Astrocyte (in vitro differentiated cells and primary cell): ENCODE data around the gene WWC2. TPM values are rescaled to one million over a fixed set of nuclear protein-coding genes. Genes with fewer than 3 reads are reported as not detected.

Experiments
- DNase-seq: peaks from one replicate; pipeline ENCODE4 v3.0.0-alpha.2; 2010; ENCODE audit warnings: low read depth
- FAIRE-seq: peaks from 2 replicates; lab custom pipeline; 2011; peaks lifted over from hg19 to GRCh38; lab: Jason Lieb, UNC
- H2AFZ ChIP-seq: 2 replicates; pipeline ENCODE4 v1.6.0; 2012; ENCODE audit warnings: low read depth, low read length, inconsistent platforms
- H3K27ac ChIP-seq: 2 replicates; pipeline ENCODE4 v1.5.1; 2011; ENCODE audit warnings: low read depth, low read length, inconsistent platforms
- H3K27me3 ChIP-seq: 2 replicates; pipeline ENCODE4 v1.6.0; 2011; ENCODE audit warnings: low read length, inconsistent platforms; ENCODE audit not compliant: insufficient read depth
- H3K36me3 ChIP-seq: 2 replicates; pipeline ENCODE4 v1.5.1; 2011; ENCODE audit warnings: low read length, inconsistent platforms; ENCODE audit not compliant: insufficient read depth
- H3K4me1 ChIP-seq: 2 replicates; pipeline ENCODE4 v1.5.1; 2011; ENCODE audit warnings: low read length, inconsistent platforms; ENCODE audit not compliant: insufficient read depth
- H3K4me2 ChIP-seq: 2 replicates; pipeline ENCODE4 v1.6.0; 2012; ENCODE audit warnings: low read length, inconsistent platforms
- H3K4me3 ChIP-seq: 2 replicates; pipeline ENCODE4 v1.5.1; 2011; ENCODE audit warnings: low read depth, mild to moderate bottlenecking, low read length, inconsistent platforms; ENCODE audit not compliant: insufficient read depth
- H3K79me2 ChIP-seq: 2 replicates; pipeline ENCODE4 v1.6.0; 2012; ENCODE audit warnings: mild to moderate bottlenecking, low read length, inconsistent platforms; ENCODE audit not compliant: insufficient read depth
- H3K9ac ChIP-seq: 2 replicates; pipeline ENCODE4 v1.6.0; 2012; ENCODE audit warnings: mild to moderate bottlenecking, low read length, inconsistent platforms
- H3K9me3 ChIP-seq: 2 replicates; pipeline ENCODE4 v1.5.1; 2012; ENCODE audit warnings: low read depth, mild to moderate bottlenecking, low read length, inconsistent platforms; ENCODE audit not compliant: insufficient read depth
- H4K20me1 ChIP-seq: 2 replicates; pipeline ENCODE4 v1.6.0; 2012; ENCODE audit warnings: low read length, inconsistent platforms; ENCODE audit not compliant: insufficient read depth
- H3K27ac Mint-ChIP-seq: one replicate; pipeline ENCODE4 v1.8.0; 2021; ENCODE audit warnings: mild to moderate bottlenecking, mixed read lengths; ENCODE audit not compliant: unreplicated experiment
- H3K27me3 Mint-ChIP-seq: one replicate; pipeline ENCODE4 v1.8.0; 2021; ENCODE audit warnings: low read depth, mixed read lengths; ENCODE audit not compliant: unreplicated experiment
- H3K36me3 Mint-ChIP-seq: one replicate; pipeline ENCODE4 v1.8.0; 2021; ENCODE audit warnings: low read depth, mixed read lengths; ENCODE audit not compliant: unreplicated experiment
- H3K4me1 Mint-ChIP-seq: one replicate; pipeline ENCODE4 v1.8.0; 2021; ENCODE audit warnings: low read depth, mixed read lengths; ENCODE audit not compliant: unreplicated experiment
- H3K4me3 Mint-ChIP-seq: one replicate; pipeline ENCODE4 v1.8.0; 2021; ENCODE audit warnings: mild to moderate bottlenecking, moderate library complexity, mixed read lengths; ENCODE audit not compliant: unreplicated experiment
- H3K9me3 Mint-ChIP-seq: one replicate; pipeline ENCODE4 v1.8.0; 2021; ENCODE audit warnings: mild to moderate bottlenecking, mixed read lengths; ENCODE audit not compliant: unreplicated experiment
- EZH2 ChIP-seq: IDR thresholded peaks from 2 replicates; pipeline ENCODE4 v1.6.1; 2012; ENCODE audit warnings: mild to moderate bottlenecking, low read length, inconsistent platforms; ENCODE audit not compliant: insufficient read depth
- total RNA-seq: library from RNA; stranded (reverse); gene quantifications from 2 replicates; pipeline ENCODE4 v1.2.1, GENCODE V29; 2021
- TF ChIP-seq, protein P1 (sequence below): IDR thresholded peaks from 2 replicates; pipeline ENCODE4 v1.5.1; 2011; ENCODE audit warnings: low read depth, mild to moderate bottlenecking, inconsistent platforms, low read length, moderate library complexity; ENCODE audit not compliant: insufficient read depth

The WWC2 gene
- total RNA-seq, 1 donor from 2014 or later: 62.6 TPM

DNA sequence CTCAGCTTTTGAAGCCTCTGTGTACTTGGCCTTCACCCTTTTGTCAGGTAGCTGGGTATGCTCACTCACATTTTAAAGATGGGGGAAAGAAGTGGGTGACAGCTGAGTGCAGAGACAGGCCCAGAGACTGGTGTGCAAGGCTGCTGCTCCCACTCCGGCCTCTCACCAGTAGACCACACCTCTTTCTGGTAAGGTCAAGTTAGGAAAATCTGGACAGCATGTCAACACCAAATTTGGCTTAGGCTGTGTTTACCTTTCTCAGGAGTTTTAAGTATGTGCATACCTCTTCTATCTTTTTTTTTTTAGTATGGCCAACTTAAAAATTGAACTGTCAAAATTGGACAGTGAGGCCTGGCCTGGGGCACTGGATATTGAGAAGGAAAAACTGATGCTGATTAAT, 154.4 kb downstream of the WWC2 start:
- Mint-ChIP-seq H3K27ac (no peak overlapping the region), H3K9me3 (no peaks in the 10 kb centered on the region), H3K4me3 (no peak overlapping the region), H3K27me3 (no peaks in the 10 kb centered on the region), H3K36me3 (peaks cover 4% of the 10 kb centered on the region), H3K4me1 (peaks cover 11% of the 10 kb centered on the region)
- TF ChIP-seq, protein P1, sequence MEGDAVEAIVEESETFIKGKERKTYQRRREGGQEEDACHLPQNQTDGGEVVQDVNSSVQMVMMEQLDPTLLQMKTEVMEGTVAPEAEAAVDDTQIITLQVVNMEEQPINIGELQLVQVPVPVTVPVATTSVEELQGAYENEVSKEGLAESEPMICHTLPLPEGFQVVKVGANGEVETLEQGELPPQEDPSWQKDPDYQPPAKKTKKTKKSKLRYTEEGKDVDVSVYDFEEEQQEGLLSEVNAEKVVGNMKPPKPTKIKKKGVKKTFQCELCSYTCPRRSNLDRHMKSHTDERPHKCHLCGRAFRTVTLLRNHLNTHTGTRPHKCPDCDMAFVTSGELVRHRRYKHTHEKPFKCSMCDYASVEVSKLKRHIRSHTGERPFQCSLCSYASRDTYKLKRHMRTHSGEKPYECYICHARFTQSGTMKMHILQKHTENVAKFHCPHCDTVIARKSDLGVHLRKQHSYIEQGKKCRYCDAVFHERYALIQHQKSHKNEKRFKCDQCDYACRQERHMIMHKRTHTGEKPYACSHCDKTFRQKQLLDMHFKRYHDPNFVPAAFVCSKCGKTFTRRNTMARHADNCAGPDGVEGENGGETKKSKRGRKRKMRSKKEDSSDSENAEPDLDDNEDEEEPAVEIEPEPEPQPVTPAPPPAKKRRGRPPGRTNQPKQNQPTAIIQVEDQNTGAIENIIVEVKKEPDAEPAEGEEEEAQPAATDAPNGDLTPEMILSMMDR: no peak
- TF ChIP-seq EZH2: no peak
- Histone ChIP-seq H3K4me2 (no peak overlapping the region), H3K9me3 (no peaks in the 10 kb centered on the region), H3K4me3 (no peak overlapping the region), H3K27me3 (no peaks in the 10 kb centered on the region), H3K9ac (no peak overlapping the region), H3K4me1 (no peaks in the 10 kb centered on the region), H3K79me2 (no peaks in the 10 kb centered on the region), H3K36me3 (peaks cover 23% of the 10 kb centered on the region), H3K27ac (no peak overlapping the region), H4K20me1 (peaks cover 9% of the 10 kb centered on the region), H2AFZ (no peak overlapping the region)
- DNase-seq: no peak
- no peak for FAIRE-seq

DNA sequence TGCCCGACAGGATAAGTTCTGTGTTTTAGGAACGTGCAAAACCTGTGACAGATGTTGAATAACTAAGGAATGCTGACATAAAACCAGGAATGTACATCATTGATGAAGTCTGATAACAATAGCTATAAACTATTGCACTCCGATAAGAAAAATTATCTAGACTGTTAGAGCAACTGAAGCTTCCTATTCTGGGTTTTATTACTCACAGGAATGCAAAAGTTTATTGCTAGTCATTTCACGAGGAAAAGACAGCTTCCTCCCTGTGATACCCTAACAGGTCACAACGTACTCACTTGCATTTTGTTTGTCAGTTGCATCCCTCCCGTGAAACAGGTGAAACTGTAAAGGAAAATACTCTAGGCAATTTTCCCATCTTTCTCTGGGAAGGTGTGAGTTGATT, 155.1 kb downstream of the WWC2 start:
- H3K27me3 ChIP-seq: no peaks in the 10 kb centered on the region
- H2AFZ ChIP-seq: no peak overlapping the region
- H3K4me1 ChIP-seq: no peaks in the 10 kb centered on the region
- TF ChIP-seq EZH2: no peak
- TF ChIP-seq, protein P1: no peak
- DNase-seq (no peak), FAIRE-seq (no peak)
- H3K4me1 Mint-ChIP-seq: peaks cover 11% of the 10 kb centered on the region
- no peak overlapping the region for H3K9ac ChIP-seq
- H3K36me3 Mint-ChIP-seq: peaks cover 4% of the 10 kb centered on the region
- no peaks in the 10 kb centered on the region for H3K79me2 ChIP-seq
- no peaks in the 10 kb centered on the region for H3K9me3 Mint-ChIP-seq
- no peak overlapping the region for H3K4me2 ChIP-seq
- no peaks in the 10 kb centered on the region for H3K27me3 Mint-ChIP-seq
- no peaks in the 10 kb centered on the region for H3K9me3 ChIP-seq
- H3K27ac Mint-ChIP-seq: no peak overlapping the region
- peaks cover 20% of the 10 kb centered on the region for H3K36me3 ChIP-seq
- no peak overlapping the region for H3K27ac ChIP-seq
- H4K20me1 ChIP-seq: peaks cover 9% of the 10 kb centered on the region
- H3K4me3 ChIP-seq: no peak overlapping the region
- no peak overlapping the region for H3K4me3 Mint-ChIP-seq

DNA sequence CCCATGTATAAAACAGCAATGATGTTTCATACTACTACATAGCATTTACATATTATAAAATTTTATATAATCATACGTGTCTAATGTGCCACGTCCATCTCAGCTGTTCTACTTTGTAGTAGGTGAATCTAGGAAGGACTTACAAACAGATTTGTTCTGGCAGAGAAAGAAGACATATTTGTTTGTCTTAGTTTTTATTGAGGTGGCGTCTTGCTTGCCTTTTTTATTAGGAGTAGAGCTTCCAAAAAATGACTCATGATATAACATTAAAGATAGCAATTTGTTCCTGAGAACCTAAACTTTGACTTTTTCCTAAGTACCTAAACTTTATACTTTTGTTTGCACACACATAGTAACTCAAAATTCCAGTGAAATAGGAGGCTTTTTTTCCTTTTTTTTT, 156.4 kb downstream of the WWC2 start:
- Histone ChIP-seq H3K27ac (no peak overlapping the region), H3K4me1 (no peaks in the 10 kb centered on the region), H3K4me2 (no peak overlapping the region), H3K9me3 (no peaks in the 10 kb centered on the region), H3K4me3 (no peak overlapping the region), H3K9ac (no peak overlapping the region), H2AFZ (no peak overlapping the region), H3K79me2 (no peaks in the 10 kb centered on the region), H3K27me3 (no peaks in the 10 kb centered on the region), H3K36me3 (peaks cover 20% of the 10 kb centered on the region), H4K20me1 (peaks cover 9% of the 10 kb centered on the region)
- H3K36me3 Mint-ChIP-seq: peaks cover 4% of the 10 kb centered on the region
- peak; percentile 32 for FAIRE-seq
- H3K9me3 Mint-ChIP-seq: no peaks in the 10 kb centered on the region
- no peak overlapping the region for H3K27ac Mint-ChIP-seq
- H3K4me3 Mint-ChIP-seq: no peak overlapping the region
- H3K4me1 Mint-ChIP-seq: peaks cover 8% of the 10 kb centered on the region
- no peak for DNase-seq
- no peaks in the 10 kb centered on the region for H3K27me3 Mint-ChIP-seq
- TF ChIP-seq, protein P1: no peak
- TF ChIP-seq EZH2: no peak
